Islet precursor cell (in vitro differentiated cells): ENCODE measurements around the gene TSPYL4.
A peak's percentile ranks its signal among the peaks of the same experiment; 100 is the strongest.
"Not testable (repeated sequence)": the region's sequence is repeated elsewhere in the genome, so short reads cannot be mapped to it uniquely, and the experiment has no call there.

ENCODE experiments used
- DNase-seq: peaks from one replicate; pipeline ENCODE4 v3.0.0-alpha.2; 2018

The TSPYL4 gene

DNA sequence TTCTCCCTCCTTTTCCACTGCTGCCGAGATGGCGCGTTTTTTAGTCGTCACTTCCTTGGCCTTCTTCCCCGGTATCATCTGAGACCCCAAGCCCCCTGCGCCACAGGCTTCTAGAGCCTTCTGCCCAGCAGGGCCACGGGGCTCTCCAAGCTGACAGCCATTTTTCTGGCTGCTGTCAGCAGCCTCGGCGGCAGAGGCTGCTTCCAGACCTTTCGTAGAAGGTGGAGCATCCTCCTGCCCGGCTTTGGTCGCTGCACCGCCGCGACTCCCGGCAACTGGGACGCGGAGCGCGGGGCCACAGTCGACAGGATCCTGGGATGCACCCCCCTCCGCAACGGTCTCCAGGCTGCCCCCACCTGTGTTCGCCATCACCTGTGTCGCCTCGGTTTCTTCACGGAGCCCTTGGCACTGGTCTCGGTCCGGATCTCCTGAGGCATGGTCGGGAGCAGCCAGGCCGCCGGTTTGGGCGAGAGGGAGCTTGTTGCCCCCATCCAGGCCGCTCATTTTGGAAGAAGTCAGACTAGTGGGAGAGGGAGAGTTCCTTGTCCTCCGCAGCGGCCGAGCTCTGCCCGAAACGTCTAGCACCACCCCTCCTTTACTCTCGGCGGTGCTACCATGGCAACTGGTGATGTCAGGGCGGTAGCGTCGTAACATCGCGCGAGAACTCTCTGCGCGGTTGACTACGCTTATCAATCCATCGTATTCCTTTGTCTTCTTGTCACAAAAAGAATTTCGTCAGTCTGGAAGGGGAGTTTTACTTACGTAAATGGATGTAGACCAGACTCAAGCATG, at the start of gene TSPYL4:
TSS of gene TSPYL4 (minus strand) at position 571 of the 792 bp plus-strand sequence. CDS start at position 504, 67 bp downstream.
- peak; percentile 97 for DNase-seq

DNA sequence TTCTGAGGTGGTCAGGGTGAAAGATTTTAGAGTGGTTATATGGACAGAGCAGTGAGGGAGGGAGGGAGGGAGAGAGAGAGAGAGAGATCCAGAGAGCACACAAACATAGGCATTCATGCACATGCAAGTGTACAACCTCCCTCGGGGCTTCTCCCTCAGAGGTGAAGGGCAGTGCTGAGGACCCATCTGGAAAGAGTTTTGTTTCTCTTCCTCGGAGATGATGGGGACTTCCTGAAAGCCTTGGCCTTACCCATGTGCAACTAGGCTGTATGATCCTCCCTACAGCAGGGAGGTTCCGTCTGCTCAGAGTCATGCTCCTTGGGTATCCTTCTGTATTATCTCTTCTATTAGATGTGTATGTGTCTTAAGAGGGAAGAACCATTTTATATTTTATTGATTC, 47.2 kb upstream of the TSPYL4 start:
- DNase-seq, result no peak

DNA sequence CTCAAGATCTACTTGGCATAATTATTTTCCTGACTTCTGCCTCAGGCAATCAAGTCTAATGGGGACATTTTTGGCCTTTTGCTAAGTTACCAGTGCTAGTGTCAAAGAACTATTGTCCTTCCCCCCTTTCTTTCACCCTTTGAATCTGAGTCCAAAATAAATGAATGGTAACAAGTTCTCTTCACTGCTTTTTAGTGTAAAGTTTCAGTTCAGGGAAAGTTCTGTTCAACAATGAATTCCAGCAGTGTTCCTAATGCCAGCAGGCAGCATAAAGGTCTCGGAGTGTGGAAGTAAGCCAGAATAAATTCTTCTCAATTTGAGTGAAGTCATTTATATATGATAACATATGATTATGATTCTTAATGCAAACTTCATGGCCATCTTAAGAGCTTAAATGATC, 46.7 kb upstream of the TSPYL4 start:
- DNase-seq, result no peak

DNA sequence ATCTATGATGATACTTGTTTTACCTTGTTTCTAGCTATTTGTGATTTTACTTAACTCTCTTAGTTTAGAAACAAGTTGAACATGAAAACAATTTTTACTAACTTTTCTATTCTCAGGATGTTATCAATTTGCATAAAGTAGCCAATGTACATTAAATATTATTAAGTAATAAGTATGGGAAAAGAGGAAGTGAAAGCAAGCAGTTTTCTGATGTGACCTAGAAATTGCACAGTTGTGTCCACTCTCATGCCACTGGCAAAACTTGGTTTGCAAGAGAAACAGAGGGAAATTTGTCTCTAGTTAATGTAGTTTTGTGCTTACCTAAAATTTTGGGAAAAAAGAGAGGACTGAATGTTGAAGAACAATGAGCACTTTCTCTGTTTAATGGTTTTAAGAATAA, 45.1 kb upstream of the TSPYL4 start:
- no peak for DNase-seq

DNA sequence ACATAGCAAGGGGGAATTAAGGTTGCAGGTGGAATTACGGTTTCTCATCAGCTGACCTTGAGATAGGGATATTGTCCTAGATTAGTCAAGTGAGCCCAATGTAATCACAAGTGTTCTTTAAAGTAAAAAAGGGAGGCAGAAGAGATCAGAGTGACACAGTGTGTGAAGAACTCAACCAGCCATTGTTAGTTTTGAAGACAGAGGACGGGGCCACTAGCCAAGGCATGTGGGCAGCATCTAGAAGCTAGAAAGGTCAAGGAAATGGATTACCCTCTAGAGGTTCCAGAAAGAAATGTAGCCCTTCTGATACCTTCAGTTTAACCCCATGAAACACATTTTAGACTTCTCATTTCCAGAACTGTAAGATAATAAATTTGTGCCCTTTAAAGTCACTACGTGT, 44.4 kb upstream of the TSPYL4 start:
- no peak for DNase-seq

DNA sequence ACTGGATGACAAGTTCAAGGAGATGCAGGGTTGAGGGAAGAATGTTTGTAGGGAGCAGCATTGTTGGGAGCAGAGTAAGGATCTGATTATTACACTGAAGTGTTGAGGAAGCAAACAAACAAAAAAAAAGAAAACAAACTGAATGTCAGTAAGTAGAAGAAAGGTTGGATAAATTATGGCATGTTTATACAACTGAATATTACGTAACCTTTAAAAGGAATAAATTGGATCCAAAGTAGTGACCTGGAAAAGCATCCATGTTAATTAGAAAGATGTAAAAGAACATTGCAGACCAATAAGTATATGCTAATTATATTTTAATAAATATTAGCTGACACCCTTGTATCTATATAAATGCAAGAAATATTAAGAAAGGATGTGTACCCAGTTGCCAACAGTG, 38.7 kb upstream of the TSPYL4 start:
- DNase-seq, result no peak

DNA sequence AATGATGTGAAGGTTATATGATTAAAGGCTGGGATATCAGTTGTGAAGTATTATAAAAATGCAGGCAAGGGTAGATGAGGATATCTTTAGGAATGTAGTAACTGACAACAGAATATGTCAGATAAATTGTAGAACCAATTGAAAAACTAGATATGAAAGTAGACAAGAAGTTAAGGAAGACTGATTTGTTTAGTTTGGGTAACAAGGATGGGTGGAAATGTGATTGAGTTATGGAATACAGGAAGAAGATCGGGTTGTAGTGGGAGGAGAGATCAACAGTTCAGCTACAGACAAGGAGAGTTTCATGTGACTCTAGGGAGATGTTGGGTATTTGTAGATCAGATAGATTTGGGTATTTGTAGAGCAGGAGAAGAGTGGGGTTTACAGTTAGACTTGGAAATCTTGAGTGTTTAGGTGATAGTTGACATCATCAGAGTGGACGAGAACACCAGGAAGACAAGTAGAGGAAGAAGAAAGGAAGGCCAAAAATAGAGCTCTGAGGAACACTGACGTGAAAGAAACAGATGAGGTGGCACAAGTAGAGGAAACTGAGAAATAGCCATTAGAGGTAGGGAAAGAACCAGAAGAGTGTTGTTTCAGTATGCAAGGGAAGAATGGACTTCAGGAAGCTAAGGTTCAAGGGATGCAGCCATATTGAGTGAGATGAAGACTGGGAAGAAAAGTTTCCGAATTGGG, 38.0 kb upstream of the TSPYL4 start:
- DNase-seq, result no peak

DNA sequence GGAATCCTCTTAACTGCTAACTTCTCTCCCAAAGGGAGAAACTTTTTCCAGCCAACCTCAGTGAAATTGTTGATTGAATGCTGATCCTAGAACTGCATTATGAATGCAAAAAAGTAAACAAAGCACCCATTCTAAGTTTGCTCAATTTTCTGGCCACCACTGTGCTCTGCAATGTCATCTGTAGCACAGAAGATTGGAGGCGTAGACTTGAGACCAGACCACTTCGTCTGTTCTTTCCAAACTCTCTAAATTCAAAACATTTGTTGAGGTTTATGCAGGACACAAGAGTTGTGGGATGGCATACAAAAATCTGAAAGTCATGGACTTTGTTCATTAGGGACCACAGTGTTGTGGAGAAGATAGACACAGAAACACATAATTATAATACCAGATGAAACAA, 36.9 kb upstream of the TSPYL4 start:
- DNase-seq, result no peak

DNA sequence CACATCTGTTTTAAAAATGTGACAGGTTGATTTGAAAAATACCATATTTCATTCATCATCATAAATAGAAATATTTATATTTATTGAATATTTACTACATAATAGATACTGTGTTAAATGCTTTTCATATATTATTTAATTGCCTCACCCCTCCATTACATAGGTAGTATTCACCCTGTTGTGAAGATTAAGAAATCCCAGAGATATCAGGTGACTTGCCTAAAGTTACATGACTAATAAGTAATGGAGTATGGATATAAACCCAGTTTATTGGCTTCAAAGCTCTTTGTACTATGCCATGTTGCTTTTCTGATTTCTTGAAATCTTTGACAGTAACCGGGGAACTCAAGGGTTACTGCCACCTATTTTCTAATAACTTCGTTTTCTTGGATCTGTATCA, 36.0 kb upstream of the TSPYL4 start:
- DNase-seq, result no peak

DNA sequence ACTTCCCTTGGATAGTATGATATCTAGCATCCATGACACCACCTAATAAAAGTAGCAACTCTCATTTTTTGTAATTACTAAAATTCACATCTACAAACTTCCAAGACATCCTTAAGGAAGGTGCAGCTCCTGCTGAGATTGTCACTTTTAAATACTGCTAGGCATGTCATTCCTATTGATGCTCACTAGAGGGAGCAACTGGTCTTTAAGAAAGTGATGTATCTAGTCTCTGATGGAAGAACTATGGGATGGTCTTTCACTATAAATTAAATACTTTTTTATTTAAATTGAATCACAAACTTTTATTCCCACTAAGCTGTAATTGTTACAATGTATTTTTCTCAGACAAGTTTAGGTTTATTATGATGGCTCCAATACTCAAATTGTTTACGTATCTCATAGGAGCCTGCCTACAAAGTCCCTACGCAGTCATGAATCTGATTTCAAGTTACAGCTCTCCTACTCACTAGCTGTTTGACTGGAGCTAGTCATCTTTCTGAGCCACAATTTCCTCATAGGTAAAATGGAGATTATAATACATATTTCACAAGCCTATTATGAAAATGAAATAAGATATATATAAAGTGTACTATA, 33.9 kb upstream of the TSPYL4 start:
- no peak for DNase-seq

DNA sequence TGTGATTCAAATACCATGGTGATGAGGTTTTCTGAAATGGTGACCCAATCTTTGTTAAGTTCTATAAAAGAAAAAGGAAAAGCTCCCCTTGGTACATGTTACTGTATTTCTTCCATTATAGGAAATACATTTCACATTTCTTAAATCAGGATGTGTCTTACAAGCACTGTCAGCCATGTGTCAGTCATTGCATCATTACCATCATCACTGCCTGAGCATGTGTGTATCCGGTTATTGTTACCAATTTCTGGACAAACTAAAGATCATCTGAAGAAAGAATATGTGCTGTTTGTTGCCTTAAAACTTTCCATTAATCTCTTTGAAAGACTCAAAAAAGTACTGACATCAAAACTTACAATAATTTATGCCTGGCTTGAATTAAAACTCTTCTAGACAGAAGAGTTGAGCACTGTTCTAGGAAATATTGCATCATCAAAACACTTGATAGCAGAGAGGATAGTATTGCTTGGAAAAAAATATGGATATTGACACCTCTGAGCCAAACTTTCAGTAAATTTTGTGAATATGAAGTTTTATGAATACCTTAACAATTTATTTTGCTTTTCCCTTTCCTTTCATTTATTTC, 33.0 kb upstream of the TSPYL4 start:
- no peak for DNase-seq

DNA sequence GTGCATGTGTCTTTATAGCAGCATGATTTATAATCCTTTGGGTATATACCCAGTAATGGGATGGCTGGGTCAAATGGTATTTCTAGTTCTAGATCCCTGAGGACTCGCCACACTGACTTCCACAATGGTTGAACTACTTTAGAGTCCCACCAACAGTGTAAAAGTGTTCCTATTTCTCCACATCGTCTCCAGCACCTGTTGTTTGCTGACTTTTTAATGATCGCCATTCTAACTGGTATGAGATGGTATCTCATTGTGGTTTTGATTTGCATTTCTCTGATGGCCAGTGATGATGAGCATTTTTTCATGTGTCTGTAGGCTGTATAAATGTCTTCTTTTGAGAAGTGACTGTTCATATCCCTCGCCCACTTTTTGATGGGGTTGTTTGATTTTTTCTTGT, 31.1 kb upstream of the TSPYL4 start:
- DNase-seq, result not testable (repeated sequence)

DNA sequence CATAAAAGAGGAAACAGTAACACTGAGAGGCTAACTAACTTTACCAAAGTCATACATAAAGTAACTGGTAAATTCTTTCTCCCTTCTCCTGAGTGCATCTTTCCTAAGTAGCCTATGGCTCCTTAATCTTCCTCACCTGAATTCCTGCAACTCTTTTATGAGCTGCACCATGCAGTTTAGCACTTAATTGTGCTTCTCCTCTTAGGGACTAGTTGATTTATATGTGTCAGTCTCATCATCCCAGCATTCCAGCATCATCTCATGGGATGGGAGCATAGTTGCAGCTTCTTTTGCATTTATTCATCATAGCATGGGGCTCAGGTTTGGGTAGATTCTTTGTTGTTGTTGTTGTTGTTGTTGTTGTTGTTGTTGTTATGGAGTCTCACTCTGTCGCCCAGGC, 29.3 kb upstream of the TSPYL4 start:
- DNase-seq, result no peak

DNA sequence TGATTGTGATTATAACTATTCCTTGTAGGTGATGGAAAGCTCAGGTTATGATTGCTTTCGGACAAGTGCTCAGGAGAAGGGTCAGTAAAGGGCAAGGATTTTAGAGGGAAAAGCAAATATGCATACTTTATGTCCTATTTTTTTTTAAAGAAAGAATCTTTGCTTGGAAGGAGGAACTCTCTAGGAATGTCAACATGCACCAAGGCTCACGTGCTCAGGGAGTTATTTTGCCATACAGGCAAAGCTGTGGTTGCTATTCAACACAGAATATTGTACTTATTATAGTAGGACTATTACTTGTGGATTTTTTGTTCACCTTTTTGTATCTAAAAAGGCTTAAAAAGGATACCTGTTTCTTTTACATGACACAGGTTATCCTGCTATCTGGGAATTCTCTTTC, 28.8 kb upstream of the TSPYL4 start:
- DNase-seq, result no peak

DNA sequence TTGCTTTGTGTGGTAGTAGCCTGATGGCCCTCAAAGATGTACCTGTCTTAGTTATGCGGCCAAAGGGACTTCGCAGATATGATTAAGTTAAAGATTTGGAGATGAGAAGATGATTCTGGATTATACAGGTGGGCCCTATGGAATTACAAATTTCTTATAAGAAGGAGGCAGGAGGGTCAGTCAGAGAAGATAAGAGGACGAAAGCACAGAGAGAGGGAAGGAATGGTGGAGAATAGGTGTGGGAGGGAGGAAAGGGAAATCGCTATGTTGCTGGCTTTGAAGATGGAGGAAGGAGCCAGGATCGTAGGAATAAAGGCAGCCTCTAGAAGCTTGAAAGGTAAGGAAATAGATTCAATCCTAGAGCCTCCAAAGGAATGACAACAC, 27.1 kb upstream of the TSPYL4 start:
- DNase-seq, result no peak

DNA sequence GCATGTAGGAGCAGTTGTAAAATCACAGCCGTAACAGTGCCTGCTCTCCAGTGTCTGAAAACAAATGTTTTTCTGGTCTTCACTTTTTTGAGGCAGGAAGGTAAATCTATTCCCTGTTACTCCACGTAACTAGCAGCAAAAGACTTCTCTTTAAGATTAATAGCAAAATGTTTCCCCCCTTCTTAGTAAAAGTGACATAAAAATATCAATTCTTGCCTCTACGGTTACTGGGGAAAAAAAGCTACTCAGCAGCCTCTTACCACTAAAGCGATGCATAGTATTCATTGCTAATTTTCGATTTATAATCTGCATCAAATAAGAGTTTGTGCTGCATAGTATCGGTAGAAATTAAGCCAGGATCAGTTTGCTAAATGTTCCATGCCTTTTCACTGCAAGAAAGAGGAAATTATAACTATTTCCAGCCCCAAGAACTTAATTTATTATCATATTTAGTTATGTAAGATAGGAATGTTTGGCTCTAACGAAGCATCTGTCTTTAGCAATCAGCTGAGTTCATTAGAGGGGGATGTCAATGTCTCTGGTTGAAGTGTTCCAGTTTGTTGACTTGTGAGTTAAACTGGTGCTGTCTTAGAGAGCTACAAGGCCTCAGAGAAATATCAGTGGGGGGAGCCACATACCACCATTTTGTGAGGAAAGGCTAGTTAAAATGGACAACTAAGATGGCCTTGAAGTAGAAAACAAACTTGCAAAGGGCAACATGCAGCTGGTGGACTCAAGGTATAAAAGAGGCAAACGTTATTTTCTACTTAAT, 26.5 kb upstream of the TSPYL4 start:
- DNase-seq, result no peak

DNA sequence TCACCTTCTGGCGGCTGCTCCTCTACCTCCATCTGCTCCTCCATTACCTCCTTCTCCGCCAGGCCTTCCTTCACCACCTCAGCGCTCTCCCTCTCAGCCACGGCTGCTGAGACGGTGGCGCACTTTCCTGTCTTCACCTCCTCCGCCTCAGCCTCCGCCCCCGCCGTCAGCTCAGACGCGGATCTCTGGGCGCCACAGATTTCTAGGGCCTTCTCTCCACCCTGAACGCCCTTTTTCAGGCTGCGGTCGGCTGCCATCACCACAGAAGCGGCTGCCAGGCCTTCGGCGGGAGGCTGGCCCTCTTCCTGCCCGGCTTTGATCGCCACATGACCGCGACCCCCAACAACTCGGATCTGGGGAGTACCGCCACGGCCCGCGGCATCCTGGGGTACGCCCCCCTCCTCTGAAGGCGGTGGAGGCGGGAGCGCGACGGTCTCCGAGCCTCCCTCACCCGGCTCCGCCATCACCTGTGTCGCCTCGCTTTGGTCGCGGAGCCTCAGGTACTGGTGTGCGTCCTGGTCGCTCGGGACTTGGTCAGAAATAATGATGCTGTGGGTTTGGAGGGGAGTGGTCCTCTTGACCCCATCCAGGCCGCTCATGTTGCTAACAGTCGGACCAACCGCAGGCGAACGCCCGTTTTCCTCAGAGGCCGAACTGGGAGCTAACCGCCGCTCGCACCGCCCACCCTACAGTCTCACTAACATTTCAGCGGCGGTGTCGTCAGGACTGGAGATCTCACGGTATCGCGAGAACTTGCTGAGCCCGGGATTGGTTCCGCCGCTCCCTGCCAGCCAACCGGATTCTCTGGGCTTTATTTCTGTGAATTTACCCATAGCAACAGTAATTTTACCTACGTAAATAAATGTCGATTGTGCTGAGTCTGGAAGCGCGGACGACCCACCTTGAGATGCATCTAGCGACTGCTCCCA, 25.6 kb upstream of the TSPYL4 start, which contains the start of gene TSPYL1:
TSS of gene TSPYL1 (minus strand) at position 699 of the 929 bp plus-strand sequence. CDS start at position 599, 100 bp downstream.
- peak; percentile 98 for DNase-seq

DNA sequence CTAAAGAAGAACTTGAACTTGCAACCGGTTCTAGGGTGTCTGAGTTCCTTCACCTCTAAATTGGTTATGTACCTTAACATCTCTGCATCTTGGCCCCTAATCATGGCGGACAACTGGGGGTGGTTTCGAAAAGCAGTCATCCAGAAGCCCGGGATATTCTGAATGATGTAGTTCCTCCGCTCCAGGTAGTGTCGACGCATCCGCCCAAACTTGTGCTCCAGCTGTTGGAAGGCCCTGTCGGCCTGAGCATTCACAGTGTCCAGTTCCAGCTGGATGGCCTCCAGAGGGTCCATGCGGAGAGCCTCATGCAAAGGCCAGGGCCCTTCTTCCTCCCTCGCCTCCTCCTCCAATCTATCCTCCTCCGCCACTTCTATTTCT, 25.0 kb upstream of the TSPYL4 start:
- DNase-seq, result no peak

DNA sequence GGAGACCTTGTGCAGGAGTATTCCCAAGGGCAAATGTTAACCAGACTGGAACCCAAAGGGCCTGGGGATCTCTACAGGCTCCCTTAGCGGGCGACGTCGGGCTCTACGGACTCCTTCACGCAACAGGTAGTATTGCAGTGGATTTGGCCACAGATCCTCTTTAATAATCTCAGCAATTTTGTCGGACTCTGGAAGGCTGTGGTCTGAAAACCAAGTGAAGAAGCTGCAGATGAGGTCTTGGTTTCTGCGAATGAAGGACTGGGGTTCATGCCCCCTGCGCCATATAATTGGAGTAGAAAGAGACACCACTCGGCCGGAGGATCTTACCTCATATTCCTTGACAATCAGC, 24.6 kb upstream of the TSPYL4 start:
- DNase-seq, result no peak

DNA sequence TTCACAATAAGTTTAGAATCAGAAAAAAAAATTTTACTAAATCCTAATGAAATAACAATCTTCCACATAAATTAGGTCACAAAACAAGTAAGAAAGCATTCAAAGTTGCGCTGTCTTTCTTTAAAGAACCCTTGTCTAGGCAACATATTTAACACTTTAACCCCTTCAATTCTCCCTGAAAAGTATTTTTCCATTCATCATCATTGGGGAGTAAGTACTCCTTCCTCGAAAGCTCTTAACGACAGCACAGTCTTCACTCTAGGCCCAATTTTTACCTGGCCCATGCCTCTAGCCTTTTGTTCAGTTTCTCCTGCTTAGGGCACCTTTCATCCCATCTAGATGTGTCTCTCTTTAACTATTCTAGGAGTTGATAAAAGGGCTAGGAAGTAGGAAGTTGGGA, 23.2 kb upstream of the TSPYL4 start:
- no peak for DNase-seq

DNA sequence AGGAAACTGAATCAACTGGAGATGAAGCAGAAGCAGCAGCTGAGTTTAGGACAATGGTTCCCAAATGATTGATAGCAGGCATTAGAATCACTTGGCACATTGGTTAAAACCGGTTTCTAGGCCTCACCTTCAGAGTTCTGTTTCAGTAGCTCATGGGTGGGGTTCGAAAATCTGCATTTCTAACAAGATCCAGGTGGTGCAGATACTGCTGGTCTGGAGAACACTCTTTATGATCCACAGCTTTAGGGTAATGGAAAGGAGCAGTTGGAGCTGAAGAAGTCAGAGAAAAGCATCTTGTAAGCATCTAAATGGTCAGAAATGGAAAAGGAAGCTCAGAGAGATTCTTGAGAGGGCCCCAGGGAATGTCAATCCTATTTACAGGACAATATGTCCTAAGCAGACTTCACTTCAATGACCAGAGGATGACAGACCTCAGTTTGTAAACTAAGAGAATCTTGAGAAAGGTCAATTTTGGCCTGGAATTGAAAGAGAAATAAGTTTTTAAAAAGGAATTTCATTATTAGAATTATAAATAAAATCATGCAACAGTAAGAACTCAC, 17.4 kb upstream of the TSPYL4 start:
- no peak for DNase-seq
